ENCODE measurements around the gene ABLIM3.
A peak's percentile ranks its signal among the peaks of the same experiment; 100 is the strongest.

The ABLIM3 gene

DNA sequence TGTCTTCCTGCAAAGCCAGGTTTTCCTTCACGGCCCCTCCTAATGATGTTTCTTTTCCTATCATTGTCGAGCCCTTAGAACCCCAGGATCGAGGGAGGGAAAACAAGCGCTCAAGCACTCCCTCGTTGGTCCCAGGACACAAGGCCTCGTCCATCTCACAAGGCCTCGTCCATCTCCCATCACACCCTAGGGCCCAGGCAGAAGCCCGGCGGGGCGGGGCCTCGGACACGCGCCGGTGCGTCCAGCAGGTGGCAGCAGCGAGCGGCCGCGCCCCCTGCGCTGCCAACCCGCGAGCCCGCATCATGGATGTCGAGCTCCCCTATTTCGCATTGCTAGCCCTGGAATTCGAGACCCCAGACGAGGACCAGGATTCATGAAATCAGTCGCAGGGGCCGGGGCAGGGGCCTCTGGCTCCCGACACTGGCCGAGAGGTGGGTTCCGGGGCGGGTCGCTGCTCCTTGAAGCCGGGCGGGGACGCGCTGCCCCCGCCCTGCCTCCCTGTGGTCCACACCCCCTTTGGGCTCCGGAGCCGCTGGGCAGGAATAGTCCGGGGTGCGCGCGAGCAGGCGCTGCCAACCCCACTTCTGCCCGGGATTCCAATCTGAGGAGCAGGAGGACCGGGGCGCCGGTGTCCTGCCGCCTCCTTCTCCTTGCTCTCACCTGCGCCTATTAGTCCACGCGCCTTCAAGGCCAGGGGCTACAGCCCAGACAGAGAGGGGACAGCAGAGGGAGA, at the start of gene ABLIM3:
Gene ABLIM3, plus strand, starts transcription at position 270 of the 733 bp plus-strand sequence. CDS start 603 bp downstream, outside the sequence.
- no peak for DNase-seq (ENCODE audit: extremely low read depth, low read depth)

DNA sequence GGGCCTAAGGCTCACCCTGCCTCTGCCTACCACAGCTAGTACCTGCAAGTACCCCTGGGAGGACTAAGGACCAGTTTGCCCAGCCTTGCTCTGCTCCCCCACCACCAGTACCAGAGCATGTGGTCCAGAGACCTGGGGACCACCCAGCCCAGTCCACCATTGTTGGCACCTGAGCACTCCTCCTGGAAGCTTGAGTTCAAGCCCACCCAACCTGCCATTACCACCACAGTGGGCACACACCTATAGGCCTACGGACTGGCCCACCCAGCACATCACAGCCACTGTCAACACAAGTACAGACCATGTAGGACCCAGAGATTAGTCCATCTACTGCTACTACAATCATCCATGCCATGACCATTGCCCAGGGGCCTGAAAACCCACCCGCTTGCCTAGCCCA, 47.7 kb upstream of the ABLIM3 start:
- TF ChIP-seq, protein P1, sequence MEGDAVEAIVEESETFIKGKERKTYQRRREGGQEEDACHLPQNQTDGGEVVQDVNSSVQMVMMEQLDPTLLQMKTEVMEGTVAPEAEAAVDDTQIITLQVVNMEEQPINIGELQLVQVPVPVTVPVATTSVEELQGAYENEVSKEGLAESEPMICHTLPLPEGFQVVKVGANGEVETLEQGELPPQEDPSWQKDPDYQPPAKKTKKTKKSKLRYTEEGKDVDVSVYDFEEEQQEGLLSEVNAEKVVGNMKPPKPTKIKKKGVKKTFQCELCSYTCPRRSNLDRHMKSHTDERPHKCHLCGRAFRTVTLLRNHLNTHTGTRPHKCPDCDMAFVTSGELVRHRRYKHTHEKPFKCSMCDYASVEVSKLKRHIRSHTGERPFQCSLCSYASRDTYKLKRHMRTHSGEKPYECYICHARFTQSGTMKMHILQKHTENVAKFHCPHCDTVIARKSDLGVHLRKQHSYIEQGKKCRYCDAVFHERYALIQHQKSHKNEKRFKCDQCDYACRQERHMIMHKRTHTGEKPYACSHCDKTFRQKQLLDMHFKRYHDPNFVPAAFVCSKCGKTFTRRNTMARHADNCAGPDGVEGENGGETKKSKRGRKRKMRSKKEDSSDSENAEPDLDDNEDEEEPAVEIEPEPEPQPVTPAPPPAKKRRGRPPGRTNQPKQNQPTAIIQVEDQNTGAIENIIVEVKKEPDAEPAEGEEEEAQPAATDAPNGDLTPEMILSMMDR (IDR thresholded peaks at IDR 0.05; ENCODE audit: low read depth, low read length): no peak

More for the DNA sequence above, at the start of gene ABLIM3:
- TF ChIP-seq, protein P1 (IDR thresholded peaks at IDR 0.05; ENCODE audit: low read depth, low read length): peak; percentile 54

DNA sequence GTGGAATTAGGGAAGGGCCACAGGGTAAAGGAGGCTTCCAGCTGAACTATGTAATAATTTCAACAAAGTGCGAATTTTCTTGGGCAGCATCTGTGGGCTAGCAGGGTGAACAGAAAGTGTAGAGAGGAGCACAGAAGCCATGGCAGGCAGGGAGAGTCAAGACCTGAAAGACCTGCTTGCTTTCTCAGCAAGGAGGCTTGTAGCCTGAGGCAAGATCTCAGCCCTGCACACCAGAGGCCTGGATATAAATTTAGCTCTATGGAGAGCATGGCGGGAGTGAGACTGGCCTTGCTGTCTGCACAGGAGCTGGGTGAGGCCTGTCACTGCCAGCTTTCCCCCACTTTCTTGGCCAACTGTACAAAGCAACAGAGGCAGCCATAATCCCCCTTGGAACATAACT, 46.3 kb upstream of the ABLIM3 start:
- no peak for DNase-seq (ENCODE audit: extremely low read depth, low read depth)
- TF ChIP-seq, protein P1 (IDR thresholded peaks at IDR 0.05; ENCODE audit: low read depth, low read length): no peak

More for the DNA sequence above, 47.7 kb upstream of the ABLIM3 start:
- DNase-seq (ENCODE audit: extremely low read depth, low read depth): no peak

DNA sequence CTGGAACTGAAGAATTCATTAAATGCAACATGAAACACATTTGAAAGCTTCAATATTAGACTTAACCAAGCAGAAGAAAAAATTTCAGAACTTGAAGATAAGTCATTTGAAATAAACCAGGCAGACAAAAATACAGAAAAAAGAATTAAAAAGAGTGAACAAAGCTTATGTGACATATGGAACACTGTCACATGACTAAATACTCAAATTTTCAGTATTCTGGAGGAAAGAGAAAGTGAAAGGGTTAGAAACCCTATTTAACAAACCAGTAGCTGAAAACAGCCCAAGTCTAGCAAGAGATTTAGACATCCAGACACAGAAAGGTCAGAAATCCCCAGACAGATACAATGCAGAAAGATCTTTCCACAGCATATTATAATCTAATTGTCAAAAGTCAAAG, 41.4 kb upstream of the ABLIM3 start:
- DNase-seq (ENCODE audit: extremely low read depth, low read depth): no peak
- TF ChIP-seq, protein P1 (IDR thresholded peaks at IDR 0.05; ENCODE audit: low read depth, low read length): no peak

DNA sequence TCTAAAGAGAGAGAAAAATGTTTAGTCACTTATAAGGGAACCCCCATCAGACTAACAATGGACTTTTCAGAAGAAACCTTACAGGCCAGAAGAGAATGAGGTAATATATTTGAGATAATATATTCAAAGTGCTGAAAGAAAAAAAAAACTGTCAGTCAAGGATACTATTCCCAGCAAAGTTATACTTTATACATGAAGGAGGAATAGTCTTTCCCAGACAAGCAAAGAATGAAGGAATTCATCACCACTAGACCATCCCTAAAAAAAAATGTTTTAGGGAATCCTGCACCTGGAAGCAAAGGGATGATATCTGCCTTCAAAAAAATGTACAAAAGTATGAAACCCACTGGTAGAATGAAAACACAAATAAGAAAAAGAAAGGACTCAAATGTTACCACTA, 41.0 kb upstream of the ABLIM3 start:
- TF ChIP-seq, protein P1 (IDR thresholded peaks at IDR 0.05; ENCODE audit: low read depth, low read length): no peak
- DNase-seq (ENCODE audit: extremely low read depth, low read depth): no peak

DNA sequence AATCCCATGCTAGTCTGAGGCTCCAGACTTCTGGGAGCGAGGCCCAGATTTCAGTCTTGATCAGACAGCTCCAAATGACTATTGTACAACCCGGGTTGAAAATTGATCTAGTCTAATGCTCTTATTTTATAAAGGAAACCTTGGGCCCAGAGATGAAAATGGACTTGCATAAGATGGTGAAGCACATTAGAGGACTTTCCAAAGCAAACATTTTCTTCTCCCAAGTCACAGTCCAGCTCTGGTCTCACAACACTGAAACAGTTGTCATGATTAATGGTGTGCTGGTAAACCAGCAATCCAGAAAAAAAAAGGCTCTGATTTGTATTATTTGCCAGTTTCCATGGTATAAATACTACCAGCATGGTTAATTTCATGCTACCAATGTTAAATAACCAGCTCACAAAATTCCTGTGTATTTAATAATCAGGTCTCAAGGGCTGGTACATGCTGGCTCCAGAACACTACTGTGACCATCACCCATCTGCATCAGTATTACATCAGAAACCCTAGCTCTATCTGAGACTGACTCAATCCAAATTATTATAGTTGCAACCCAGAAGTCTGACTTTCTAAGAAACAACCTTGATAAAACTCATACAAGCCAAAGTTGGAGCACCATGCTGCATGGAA, 32.5 kb upstream of the ABLIM3 start:
- no peak for DNase-seq (ENCODE audit: extremely low read depth, low read depth)
- TF ChIP-seq, protein P1 (IDR thresholded peaks at IDR 0.05; ENCODE audit: low read depth, low read length): no peak

DNA sequence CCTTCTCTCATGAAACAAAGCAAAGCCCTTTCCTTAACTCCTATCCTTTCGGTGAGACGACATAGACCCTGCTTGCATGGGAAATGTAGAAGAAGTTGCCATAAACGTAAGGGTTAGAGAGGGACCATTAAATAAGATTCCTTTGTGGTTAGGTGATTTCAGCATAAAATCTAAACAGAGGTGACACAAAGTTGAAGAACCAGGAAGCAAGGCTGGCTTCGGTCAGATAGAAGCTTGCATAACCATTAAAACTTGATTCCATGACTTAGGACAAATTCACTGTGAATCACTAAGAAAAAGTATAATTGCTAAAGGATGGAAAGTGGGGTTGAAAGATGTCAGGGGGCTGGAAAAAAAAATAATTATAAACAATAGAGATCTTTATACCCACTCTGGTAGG, 30.9 kb upstream of the ABLIM3 start:
- no peak for DNase-seq (ENCODE audit: extremely low read depth, low read depth)
- TF ChIP-seq, protein P1 (IDR thresholded peaks at IDR 0.05; ENCODE audit: low read depth, low read length): no peak
